Subcutaneous abdominal adipose tissue (tissue), 5 donors: ENCODE results near the gene SLC20A1.

Experiments used
- H3K27ac ChIP-seq: one replicate; pipeline ENCODE4 v1.7.0; 2013; ENCODE audit warnings: low read depth, mild to moderate bottlenecking, inconsistent platforms, low read length, moderate library complexity
- H3K27me3 ChIP-seq, 5 donors: one replicate each; pipeline ENCODE4 v1.7.0; 2013; ENCODE audit warnings: low read length in 5 of 5, inconsistent platforms in 1 of 5; ENCODE audit not compliant: control insufficient read depth in 5 of 5, insufficient read depth in 4 of 5
- H3K36me3 ChIP-seq, 5 donors: one replicate each; pipeline ENCODE4 v1.7.0; 2013; ENCODE audit warnings: low read length in 5 of 5; ENCODE audit not compliant: control insufficient read depth in 5 of 5, insufficient read depth in 5 of 5
- H3K4me1 ChIP-seq, 5 donors: one replicate each; pipeline ENCODE4 v1.7.0; 2013; ENCODE audit warnings: low read length in 5 of 5, mild to moderate bottlenecking in 3 of 5, moderate library complexity in 1 of 5; ENCODE audit not compliant: control insufficient read depth in 5 of 5, insufficient read depth in 5 of 5
- H3K4me3 ChIP-seq, 5 donors: one replicate each; pipeline ENCODE4 v1.7.0; 2013; ENCODE audit warnings: low read length in 5 of 5, low read depth in 1 of 5
- H3K9ac ChIP-seq, 5 donors: one replicate each; pipeline ENCODE4 v1.7.0; 2013; ENCODE audit warnings: low read length in 5 of 5, mild to moderate bottlenecking in 4 of 5, moderate library complexity in 3 of 5
- H3K9me3 ChIP-seq, 5 donors: one replicate each; pipeline ENCODE4 v1.7.0; 2013; ENCODE audit warnings: low read length in 5 of 5; ENCODE audit not compliant: control insufficient read depth in 5 of 5
- donor health status: healthy.
- donor health status: healthy.
- donor health status: healthy.
- donor health status: healthy.
- donor health status: healthy.

The SLC20A1 gene

DNA sequence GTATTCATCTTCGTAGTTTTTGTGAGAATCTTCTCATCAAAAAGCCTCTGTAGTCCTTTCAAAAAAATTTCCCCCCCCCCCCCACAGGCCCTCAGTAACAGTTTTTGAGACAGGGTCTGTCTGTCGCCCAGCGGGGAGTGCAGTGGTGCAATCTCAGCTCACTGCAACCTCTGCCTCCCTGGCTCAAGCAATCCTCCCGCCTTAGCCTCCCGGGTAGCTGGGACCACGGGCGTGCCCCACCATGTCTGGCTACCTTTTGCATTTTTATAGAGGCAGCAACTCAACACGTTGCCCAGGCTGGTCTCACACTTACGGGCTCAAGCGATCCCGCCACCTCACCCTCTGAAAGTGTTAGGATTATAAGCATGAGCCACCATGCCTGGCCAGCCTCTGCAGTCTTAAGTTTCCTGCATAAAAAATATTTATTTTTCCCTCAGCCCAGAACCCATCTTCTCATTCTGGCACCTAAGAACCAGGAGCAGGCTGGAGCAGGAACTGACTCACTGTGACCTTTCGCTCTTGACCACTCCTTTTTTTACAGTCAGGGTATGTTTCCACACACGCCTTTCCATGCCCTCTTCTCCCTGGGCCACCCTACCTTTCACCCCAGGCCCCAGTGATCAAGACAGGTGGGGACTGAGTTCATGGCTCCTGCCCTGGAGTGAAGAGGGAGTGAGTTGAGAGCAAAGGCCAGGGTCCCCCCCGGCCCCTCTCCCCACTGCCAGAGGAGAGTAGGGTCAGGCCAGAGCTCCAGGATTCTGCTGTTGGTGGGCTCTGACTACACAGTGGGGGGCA is 42.5 kb downstream of the SLC20A1 start:
- no peak overlapping the region for H3K27ac ChIP-seq
- H3K27me3 ChIP-seq: peaks cover 0 to 3% (median 0%) of the 10 kb centered on the region in 5 donors
- H3K9me3 ChIP-seq: no peaks in the 10 kb centered on the region
- H3K36me3 ChIP-seq: no peaks in the 10 kb centered on the region
- no peak overlapping the region for H3K9ac ChIP-seq
- peaks cover 0 to 37% (median 15%) of the 10 kb centered on the region in 5 donors for H3K4me1 ChIP-seq
- H3K4me3 ChIP-seq: no peak overlapping the region

DNA sequence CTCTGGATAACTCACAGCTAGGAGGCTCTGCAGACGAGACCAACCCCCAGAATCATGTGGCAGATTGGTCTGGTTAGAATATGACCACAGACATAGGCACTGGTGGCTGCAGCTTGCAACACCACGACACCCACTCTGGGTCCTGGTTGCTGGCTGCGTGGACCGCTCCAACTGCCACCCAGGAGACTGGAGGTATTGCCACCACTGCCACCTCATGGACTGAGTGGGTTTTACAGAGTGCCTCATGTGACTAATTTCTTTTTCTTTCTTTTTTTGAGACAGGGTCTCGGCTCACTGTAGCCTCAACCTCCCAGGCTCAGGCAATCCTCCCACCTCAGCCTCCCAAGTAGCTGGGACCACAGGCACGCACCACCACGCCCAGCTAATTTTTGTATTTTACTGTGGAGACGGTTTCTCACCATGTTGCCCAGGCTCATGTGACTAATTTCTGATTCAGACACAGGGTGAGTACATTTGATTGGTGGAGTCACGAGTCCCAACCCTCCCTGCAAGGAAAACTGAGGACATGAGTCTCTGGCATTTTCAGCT is 45.2 kb downstream of the SLC20A1 start:
- Histone ChIP-seq H3K9ac (peak overlapping the region in 1 of 5 donors; percentile 36), H3K27me3 (peaks cover 0 to 3% (median 0%) of the 10 kb centered on the region in 5 donors), H3K27ac (no peak overlapping the region), H3K9me3 (no peaks in the 10 kb centered on the region), H3K4me1 (peaks cover 0 to 29% (median 15%) of the 10 kb centered on the region in 5 donors), H3K36me3 (no peaks in the 10 kb centered on the region), H3K4me3 (peak overlapping the region in 4 of 5 donors; percentile 5 to 48 (median 30))

DNA sequence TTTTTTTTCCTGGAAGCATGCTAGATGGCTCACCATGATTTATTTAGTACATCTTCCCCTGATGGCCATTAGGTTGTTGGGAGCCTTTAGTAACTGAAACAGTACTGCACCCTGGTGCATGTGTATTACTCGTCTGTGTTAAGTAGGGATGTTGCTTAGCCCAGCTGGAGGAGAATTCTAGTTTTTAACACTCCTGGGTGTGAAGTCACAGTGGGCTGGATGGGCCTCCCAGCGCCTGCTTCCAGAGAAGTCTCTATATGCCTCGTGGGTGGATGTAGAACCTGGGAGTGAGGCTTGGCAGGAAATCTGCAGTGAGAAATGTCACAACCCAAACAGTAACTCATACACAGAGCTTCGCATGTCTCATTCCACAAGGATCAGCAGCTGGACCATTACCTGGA is 46.1 kb downstream of the SLC20A1 start:
- H3K36me3 ChIP-seq: no peaks in the 10 kb centered on the region
- no peak overlapping the region for H3K27ac ChIP-seq
- no peak overlapping the region for H3K9ac ChIP-seq
- H3K27me3 ChIP-seq: peaks cover 0 to 3% (median 0%) of the 10 kb centered on the region in 5 donors
- no peaks in the 10 kb centered on the region for H3K9me3 ChIP-seq
- H3K4me1 ChIP-seq: peaks cover 0 to 21% (median 8%) of the 10 kb centered on the region in 5 donors
- H3K4me3 ChIP-seq: no peak overlapping the region

DNA sequence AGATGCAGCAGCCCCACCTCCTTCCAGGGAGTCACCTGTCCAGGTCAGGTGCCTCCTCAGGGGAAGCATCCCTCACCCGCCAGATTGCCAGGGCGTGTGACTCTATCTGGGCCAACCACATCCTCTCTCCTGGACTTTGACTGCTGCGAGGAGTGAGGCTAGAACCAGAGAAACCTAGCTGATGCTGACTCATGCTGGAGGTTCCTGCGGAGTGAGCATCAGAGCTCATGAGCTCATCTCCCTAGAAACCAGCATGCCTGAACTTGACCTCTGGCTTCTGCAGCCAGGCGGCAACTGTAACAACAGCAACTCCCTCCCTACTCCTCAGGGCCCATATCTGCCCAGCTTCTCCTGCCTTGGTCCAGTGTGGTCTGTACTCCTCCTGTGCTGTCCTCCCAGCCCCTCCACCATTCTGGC is 46.8 kb downstream of the SLC20A1 start:
- Histone ChIP-seq H3K27me3 (peaks cover 0 to 3% (median 0%) of the 10 kb centered on the region in 5 donors), H3K9ac (no peak overlapping the region), H3K9me3 (no peaks in the 10 kb centered on the region), H3K4me3 (no peak overlapping the region), H3K36me3 (no peaks in the 10 kb centered on the region), H3K4me1 (peaks cover 0 to 21% (median 7%) of the 10 kb centered on the region in 5 donors), H3K27ac (no peak overlapping the region)

DNA sequence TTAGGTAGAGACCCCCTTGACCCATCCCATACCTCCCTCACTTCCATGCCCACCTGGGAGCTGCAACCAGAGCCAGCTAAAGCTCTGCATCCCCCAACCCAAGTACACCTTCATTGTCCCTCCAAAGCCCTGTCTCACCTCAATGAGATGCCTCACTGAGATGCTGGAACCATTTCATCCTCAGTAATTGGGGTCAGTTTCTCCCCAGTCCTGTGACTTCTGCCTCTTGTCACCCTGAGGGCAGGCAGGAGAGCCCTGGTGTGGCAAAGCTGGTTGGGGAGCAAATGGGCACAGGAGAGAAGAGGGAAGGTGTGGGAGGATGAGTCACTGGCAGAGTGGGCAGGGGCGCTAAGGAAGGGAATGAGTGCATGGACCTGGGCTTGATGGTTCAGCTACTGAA is 47.2 kb downstream of the SLC20A1 start:
- Histone ChIP-seq H3K4me3 (no peak overlapping the region), H3K4me1 (peaks cover 0 to 21% (median 7%) of the 10 kb centered on the region in 5 donors), H3K27ac (no peak overlapping the region), H3K9me3 (no peaks in the 10 kb centered on the region), H3K9ac (no peak overlapping the region), H3K27me3 (peaks cover 0 to 3% (median 0%) of the 10 kb centered on the region in 5 donors), H3K36me3 (no peaks in the 10 kb centered on the region)

DNA sequence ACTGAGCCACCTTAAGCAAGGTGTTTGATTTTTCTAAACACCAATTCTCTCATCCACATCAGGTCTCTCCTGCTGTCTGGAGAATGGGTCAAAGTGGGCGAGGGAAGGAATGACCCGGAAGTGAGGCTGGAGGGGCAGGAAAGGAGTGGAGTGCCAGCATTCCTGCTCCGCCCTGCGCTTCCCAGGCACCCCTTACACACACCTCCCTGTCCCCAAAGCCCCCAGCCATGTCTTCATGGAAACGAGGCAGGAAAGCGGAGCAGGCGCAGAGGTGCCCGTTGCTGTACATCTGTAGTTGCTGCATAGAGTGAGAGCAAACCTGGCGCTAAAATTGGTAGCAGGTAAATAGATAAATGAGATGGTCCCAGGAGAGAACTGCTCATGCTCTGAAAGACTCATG is 47.9 kb downstream of the SLC20A1 start:
- Histone ChIP-seq H3K9me3 (no peaks in the 10 kb centered on the region), H3K27me3 (peaks cover 0 to 3% (median 0%) of the 10 kb centered on the region in 5 donors), H3K36me3 (no peaks in the 10 kb centered on the region), H3K4me3 (no peak overlapping the region), H3K4me1 (peaks cover 0 to 21% (median 7%) of the 10 kb centered on the region in 5 donors), H3K9ac (no peak overlapping the region), H3K27ac (no peak overlapping the region)

DNA sequence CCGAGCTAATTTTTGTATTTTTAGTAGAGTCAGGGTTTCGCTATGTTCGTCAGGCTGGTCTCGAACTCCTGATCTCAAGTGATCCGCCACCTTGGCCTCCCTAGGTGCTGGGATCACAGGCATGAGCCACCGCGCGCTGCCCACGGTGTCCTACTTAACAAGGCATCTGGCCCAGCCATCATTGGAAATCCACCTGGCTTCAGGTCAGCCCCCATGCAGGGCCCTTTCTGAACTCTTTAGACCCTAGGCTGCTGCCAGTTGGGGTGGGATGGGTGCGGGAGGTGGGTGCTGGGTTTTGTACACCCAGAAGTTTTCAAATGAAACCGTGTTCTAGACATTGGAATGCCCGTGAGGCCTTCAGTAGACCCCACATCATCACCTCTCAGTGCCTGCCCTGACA is 48.4 kb downstream of the SLC20A1 start:
- H3K36me3 ChIP-seq: no peaks in the 10 kb centered on the region

DNA sequence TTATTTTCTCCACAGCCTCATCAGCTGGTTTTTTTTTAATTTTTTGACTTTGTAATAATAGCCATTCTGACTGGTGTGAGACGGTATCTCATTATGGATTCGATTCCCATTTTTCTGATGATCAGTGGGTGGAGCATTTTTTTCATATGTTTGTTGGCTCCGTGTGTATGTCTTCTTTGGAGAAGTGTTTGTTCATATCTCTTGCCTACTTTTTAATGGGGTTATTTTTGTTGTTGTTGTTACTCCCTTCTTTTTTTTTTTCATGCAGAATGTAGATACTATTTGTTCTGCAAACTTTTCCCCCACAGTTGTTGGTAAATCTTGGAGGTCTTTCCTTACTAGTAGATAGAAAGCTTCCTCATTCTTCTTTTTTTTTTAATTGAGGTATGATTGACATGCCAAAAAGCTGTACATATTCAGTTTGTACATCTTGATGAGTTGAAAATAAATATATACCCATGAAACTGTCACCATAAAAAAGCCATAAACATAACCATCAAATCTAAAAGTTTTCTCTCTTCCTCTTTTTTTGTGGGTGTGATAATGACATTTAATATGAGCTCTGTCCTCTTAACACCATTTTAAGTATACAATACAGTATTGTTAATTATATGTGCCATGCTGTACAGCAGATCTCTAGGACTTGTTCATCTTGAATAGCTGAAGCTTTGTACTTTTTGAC is 53.2 kb downstream of the SLC20A1 start:
- Histone ChIP-seq H3K27ac (no peak overlapping the region), H3K36me3 (no peaks in the 10 kb centered on the region), H3K4me1 (peaks cover 0 to 16% (median 6%) of the 10 kb centered on the region in 5 donors), H3K27me3 (no peaks in the 10 kb centered on the region), H3K4me3 (no peak overlapping the region), H3K9ac (no peak overlapping the region), H3K9me3 (no peaks in the 10 kb centered on the region)

More for the DNA sequence above, 48.4 kb downstream of the SLC20A1 start:
- Histone ChIP-seq H3K27me3 (peaks cover 0 to 3% (median 0%) of the 10 kb centered on the region in 5 donors), H3K4me1 (peaks cover 0 to 21% (median 7%) of the 10 kb centered on the region in 5 donors), H3K9me3 (no peaks in the 10 kb centered on the region), H3K9ac (no peak overlapping the region), H3K27ac (no peak overlapping the region), H3K4me3 (no peak overlapping the region)

DNA sequence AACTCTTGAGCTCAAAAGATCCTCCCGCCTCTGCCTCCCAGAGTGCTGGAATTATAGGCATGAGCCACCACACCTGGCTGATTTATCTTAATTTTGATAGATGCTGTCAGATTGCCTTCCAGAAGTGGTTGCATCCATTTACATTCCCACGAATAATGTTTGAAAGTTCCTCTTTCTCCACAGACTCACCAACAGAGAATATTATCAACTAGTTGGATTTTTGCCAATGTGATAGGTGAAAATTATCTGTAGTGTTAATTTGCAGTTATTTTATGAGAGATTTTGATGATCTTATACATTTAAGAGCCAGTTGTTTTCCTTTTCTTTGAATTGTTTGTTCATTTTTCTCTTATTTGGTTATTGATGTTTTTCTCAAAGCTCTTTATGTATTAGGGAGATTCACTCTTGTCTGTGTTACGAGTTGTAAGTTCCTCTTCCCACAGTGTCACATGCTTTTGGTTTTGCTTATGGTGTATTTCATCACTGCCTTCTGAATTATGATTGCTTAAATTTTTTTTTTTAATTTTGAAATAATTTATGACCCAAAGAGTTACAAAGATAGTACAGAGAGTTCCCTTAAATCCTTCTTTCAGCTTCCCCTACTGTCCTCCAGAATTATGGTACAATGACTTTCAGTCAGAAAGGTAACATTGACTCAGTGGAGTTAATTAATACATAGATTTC is 54.4 kb downstream of the SLC20A1 start:
- Histone ChIP-seq H3K9me3 (no peaks in the 10 kb centered on the region), H3K9ac (no peak overlapping the region), H3K27me3 (no peaks in the 10 kb centered on the region), H3K36me3 (no peaks in the 10 kb centered on the region), H3K27ac (no peak overlapping the region), H3K4me1 (peaks cover 0 to 16% (median 6%) of the 10 kb centered on the region in 5 donors), H3K4me3 (no peak overlapping the region)
